ENCODE results near the gene LMOD2.

The LMOD2 gene

DNA sequence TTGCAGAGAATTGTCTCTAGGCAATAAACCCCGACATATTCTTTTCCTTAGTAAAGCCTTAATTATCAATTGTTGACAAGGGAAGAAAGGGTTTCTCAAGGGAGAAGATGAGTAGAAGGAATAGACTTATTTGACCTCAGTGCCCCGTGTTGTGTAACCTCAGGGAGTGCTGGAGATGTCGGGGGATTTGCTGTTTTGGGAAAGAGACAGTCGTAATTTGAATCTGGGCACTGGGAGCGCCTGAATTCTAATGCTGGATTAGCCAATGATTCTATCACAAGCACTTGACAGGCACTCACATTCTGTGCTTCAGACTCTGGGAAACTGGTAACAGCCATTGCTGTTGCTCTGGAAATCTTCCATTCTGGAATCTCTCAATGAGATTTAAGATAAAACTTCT lies 13.8 kb upstream of the LMOD2 start:
- DNase-seq: no peak

DNA sequence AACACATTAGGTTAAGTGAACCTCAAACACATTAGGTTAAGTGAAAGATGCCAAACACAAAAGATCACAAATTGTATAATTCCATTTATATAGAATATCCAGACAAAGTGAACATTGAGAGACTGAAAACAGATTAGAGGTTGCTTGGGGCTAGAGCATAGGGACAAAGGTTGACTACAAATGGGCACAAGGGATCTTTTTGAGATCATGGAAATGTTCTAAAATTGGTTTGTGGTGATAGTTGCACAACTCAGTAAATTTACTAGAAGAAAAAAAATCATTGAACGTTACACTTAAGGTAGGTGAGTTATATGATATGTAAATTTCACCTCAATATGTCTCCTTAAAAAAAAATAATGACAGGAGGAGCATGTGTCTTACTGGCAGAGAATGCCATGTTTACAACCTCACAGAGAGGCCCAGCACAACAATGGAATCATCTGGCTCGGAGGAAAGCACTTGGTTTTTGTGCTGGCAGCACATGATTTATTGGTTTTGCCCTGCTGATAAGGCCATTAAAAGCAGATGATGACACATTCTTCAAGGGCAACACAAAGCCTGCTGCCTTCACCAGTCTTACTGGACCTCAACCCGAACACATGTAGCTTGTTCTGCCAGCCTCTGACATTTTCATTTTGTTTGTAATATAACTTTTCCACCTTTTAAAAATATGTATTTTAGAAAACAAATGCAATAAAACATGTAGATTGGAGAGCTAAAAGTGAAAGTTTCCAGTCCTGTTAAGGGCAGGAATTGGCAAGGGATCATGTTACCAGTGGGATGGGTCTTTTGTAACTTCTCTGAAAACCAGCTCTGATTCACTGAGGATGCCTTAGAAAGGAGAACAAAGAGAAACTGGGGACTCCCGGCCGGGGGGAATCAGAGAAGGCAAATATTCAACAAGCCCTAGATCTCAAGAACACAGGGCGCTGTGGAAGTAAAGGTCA lies 11.9 kb upstream of the LMOD2 start:
- no peak for DNase-seq

DNA sequence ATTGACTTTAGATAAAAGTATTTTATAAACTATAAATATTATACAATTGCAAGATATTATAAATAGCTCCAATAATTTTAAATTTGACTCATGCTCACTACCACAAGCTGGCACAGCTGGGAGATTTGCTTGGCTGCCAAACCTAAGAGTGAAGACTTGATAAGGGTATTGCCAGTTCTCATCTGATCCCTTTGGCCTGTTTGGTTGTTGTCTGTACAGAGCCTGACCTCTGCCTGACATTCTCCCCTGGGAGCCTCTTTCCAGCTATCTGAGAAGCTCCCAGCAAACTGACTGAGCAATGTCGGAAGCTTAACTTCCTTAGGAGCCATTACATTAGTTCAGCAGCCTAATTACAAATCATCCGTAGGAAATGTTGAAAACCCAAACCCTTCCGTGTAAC lies 10.2 kb upstream of the LMOD2 start:
- DNase-seq: no peak

DNA sequence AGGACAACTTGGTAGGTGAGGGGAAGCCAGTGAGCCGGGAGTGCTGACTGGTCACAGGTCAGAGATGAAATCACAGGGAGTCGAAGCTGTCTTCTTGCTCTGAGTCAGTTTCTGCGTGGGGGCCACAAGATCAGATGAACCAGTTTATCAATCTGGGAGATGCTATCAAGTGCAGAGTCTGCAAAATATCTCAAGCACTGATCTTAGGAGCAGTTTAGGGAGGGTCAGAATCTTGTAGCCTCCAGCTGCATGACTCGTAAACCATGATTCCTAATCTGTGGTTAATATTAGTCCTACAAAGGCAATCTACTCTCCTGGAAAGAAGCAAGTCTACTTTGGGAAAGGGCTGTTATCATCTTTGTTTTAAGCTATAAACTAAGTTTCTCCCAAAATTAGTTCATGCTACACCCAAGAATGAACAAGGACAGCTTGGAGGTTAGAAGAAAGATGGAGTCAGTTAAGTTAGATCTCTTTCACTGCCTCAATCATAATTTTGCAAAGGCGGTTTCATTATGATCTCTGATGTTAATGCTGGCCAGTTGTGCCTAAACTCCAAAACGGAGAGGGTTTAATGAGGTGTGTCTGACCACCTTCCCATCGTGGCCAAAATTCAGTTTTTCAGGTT lies 8.4 kb upstream of the LMOD2 start:
- DNase-seq: no peak

DNA sequence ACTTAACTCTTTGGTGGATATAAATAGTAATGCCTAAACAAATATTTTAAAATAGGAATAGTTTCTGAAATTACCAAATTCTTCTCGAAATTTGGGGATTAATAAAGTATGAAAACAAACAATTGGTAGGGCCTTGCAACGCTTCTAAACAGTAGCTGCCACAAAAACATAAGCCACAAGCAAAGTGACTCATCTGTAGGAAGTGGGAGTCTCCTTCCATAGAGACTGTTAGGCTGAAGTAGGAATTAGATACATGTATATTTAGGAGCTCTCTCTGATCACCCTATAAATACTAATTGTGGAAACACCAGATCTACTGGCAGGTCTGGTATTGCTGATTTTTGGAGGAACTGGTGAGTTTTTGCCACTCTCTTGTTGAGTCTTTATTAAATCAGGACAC lies 5.7 kb upstream of the LMOD2 start:
- no peak for DNase-seq

DNA sequence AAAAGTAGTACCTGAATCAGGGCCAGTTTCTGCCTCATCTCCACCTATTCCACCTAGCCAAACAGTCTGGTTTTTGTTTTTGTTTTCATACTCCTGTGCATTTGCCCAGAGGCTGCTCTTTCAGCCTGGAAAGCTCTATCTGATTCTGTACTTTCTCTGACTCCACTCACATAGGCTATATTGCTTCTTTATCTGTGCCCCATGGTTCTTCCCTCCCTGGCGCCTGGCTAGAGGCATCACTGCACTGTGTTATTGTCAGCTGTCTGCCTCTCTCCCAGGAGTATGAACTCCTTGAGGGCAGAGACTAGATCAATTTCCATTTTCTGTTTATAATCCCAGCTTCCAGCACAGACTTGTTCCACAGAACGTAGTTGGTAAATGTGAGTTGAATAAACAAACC lies 5.1 kb upstream of the LMOD2 start:
- DNase-seq: no peak

DNA sequence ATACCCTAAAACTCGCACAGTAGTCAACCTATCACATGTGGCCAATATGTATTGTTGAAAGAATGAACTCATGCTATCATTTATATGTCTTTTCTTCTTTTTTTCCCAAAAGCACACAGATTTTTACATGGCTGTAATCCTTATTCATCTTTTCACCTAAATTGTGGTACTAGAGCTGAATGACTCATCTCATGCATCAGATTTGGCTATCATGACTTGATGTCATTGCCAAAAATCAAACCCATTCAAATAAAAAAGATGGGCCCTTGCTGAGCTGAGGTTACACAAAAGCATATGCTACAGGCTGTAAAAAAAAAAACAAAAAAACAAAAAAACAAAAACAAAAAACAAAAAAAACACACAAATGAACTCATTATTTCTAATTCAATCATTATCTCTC lies 3.3 kb upstream of the LMOD2 start:
- DNase-seq: no peak

DNA sequence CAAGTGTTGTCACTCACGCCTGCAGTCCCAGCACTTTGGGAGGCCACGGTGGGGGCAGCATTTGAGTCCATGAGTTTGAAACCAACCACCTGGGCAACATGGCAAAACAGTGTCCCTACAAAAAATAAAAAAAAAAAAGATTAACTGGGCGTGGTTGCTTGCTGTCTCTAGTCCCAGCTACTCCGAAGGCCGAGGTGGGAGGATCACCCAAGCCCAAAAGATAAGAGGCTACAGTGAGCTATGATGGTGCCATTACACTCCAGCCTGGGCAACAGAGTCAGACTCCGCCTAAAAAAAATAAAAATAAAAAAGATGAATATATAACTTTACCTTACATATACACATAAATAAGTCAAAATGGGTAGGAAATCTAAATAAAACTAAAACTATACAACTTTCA lies 2.5 kb upstream of the LMOD2 start:
- DNase-seq: no peak

DNA sequence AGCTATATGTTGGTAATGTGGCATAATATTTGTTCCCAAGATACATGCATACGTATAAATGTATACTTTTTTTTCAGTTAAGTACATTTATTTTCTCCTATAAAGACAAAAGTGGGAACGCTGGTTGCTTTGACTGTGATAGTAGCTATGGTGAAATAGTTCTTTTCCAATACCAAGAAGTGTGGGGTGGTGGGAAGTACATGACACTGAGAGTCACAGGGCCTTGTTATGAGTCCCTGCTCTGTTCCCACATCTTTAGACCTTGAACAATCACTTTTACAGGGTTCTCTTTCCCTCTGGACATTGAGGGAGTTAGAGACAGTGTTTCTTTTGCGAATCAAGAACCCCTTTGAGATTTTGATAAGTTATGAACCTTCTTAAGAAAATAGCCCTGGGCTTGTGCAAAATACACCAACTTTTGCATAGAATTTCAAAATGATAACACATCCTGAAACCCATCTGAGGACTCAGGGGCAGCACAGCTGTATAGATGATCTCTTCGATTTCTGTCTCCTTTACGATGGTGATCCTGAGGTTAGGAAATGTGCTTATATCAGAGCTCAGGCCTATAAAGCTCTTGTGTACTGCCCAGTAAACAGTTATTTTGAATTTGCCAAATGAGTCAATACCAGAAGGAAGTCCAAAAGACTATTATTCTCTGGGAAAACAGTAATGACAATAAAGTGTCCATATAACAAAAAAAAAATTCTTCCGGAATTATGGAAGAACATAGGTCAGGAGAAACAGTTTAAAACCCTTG lies 1.1 kb downstream of the LMOD2 start:
- DNase-seq: no peak

DNA sequence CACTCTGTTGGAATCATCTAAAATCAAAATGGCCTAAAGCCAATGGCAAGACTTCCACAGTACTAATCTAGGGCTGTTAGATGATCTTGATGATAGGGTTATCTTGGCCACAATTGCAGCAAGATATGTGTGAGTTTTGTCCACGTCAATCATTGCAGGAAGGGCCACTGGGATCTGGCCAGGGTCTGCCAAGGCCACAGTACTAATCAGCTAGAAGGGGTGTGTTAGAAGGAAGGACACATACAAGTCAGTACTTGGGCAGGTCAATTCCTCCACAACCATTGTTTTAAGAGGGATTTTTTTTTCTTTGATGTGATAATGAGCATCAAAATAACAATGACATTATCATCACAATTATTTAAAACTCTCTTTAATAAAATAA lies 1.6 kb downstream of the LMOD2 start:
- no peak for DNase-seq

DNA sequence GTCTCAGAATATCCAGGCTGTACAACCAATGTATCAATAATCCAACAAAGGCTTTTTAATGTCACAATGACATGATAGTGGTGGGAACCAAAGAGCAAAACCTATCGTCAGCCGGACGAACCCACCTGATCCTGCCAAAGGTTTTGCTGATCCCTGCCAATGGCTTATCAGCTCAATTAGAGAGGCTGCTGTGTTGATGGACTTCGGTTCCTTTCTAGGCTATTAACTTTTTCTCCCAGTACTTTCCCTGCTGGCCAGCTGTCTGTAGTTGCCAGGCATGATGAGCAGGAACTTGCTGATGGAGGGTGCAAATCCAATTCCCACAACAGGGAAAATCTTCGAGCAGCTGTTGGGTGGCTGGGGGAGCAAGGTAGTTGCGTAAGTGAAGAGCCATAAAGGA lies 2.4 kb downstream of the LMOD2 start:
- no peak for DNase-seq

DNA sequence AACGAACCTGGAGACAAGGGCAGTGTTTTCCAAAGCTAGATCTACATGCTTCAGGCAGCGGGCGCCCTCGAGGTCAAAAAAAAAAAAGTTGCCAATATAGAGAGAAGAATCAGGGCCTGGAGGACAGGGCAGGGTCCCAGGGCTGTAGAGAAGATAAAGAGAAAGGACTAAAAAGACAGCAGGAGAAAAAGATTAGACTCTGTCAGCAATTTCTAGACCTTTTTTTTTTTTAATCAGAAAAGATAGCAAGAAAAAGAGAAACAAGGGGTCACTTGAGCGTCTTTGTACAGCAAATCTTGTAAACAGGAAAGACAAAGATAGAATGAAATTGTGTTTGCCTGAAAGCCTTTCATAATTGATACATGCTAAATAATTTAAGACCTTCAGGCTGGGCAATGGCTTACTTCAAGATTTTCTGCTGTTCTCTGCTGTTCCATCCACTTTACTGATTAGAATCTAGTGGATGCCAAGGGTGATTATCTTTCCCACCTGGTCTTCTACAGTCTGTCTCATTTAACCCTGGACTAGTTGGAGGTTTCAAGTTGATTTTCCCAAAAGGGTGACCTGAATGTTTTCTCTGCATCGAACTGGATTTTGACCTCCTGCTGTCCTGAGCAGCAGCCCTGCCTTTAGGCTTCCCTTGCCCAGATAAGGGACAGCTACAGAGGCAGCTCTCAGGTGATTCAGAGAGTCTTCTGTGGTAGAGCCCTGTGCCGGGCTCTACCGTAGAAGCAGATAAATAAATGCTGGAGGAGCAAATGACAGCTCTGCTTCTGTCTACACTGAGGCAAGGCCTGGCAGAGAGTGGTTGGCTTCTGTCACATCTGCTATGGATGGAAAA lies 5.1 kb downstream of the LMOD2 start:
- DNase-seq: no peak

DNA sequence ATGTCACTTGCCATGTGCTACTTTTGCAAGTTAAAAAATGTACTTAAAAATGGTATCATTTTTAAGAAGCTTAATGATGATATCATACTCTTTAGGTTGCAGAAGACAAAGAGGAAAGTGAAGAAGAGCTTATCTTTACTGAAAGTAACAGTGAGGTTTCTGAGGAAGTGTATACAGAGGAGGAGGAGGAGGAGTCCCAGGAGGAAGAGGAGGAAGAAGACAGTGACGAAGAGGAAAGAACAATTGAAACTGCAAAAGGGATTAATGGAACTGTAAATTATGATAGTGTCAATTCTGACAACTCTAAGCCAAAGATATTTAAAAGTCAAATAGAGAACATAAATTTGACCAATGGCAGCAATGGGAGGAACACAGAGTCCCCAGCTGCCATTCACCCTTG lies 6.1 kb downstream of the LMOD2 start:
- DNase-seq: no peak

DNA sequence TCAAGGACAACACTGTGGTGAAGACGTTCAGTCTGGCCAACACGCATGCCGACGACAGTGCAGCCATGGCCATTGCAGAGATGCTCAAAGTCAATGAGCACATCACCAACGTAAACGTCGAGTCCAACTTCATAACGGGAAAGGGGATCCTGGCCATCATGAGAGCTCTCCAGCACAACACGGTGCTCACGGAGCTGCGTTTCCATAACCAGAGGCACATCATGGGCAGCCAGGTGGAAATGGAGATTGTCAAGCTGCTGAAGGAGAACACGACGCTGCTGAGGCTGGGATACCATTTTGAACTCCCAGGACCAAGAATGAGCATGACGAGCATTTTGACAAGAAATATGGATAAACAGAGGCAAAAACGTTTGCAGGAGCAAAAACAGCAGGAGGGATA lies 6.6 kb downstream of the LMOD2 start:
- no peak for DNase-seq

DNA sequence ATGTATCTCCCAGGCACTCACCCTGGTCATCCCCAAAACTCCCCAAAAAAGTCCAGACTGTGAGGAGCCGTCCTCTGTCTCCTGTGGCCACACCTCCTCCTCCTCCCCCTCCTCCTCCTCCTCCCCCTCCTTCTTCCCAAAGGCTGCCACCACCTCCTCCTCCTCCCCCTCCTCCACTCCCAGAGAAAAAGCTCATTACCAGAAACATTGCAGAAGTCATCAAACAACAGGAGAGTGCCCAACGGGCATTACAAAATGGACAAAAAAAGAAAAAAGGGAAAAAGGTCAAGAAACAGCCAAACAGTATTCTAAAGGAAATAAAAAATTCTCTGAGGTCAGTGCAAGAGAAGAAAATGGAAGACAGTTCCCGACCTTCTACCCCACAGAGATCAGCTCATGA lies 7.1 kb downstream of the LMOD2 start:
- no peak for DNase-seq

DNA sequence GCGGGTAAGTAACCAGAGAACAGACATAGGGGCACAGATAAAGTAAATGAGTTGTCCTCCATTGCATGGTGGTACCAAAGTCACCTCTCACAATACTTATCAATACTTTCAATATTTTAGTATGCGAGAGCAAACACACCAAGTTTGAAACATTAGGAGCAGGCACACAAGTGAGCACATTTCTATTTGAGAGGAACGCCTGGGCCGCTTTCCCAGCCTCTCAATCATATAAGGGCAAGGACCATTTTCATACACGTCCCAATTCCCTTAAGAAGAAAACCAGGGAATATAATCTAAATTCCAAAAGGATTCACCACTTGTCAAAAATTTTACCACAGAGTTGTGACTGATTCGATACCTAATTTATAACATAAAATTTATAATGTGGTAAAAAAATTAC lies 7.5 kb downstream of the LMOD2 start:
- DNase-seq: no peak

DNA sequence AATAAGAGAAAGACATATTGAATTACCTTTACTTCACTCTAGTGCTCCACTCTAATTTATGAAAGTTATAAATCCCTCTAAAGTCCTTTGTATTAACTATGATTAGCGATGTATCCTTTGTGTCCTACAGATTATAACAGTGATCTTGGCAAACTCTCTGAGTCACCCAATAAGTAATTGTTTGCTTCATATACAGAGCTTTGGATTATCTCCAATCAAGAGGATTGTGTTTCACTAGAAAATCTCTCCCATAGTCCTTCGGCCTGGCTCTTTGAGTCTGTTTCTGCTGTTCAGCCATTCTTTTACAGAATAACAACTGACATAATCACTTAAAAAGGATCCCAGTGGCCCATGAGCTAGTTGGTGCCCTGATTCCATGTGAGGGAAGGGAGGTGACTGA lies 9.5 kb downstream of the LMOD2 start:
- no peak for DNase-seq

DNA sequence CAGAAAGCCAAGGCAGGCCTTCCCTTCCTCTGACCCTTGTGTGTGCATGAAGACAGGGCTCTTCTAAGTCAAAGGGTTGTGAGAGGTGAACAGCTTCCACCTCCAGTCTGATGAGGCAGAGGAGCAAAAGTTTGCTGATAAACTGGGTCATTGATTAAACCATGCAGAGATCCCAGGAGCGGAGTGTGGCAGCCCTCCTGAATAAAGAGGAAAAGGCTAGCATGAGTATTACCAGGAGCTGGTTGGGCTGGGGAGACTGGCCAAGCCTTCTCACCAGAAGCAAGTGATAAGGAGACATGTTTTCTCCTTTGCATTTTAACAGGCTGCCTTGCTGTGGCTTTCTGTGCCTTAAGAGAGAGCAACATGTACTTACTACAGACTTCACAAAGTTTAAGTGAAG lies 10.2 kb downstream of the LMOD2 start:
- no peak for DNase-seq

DNA sequence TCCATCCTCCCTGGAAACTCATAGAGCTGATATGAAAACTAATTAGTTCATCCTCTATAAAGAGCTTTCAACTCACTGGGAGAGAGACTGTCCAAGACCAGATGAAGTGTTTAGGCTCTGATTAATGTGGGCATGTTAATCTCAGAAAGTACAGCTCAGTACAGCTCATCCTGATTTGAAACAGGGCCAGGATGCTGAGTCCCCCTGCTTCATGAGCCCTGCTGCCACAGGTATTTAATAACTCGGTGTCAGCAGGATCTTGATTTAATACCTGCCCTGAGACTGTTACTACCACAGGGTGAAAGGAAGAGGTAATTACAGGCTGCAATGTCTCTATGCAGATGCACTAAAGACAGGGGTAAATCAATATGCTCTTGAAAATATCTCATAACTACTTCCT lies 10.8 kb downstream of the LMOD2 start:
- no peak for DNase-seq

DNA sequence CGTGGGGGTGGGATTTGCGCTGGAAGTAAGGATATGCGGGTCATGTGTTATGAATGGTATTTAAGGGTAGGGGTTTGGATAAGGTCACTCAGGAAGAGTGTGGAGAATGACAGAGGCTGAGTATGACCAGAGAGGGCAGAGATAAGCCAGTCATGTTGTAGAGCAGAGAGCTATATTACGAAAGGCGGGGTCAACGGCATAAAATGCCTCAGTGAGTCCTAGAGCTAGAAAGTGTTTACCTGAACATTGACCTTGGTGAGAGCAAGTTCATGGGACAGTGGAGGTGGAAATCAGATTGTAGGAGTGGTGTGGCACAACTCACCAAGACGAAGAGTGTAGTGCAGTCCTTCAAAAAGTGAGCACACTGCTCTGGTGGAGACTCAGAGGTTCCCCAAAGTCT lies 13.8 kb downstream of the LMOD2 start:
- no peak for DNase-seq

DNA sequence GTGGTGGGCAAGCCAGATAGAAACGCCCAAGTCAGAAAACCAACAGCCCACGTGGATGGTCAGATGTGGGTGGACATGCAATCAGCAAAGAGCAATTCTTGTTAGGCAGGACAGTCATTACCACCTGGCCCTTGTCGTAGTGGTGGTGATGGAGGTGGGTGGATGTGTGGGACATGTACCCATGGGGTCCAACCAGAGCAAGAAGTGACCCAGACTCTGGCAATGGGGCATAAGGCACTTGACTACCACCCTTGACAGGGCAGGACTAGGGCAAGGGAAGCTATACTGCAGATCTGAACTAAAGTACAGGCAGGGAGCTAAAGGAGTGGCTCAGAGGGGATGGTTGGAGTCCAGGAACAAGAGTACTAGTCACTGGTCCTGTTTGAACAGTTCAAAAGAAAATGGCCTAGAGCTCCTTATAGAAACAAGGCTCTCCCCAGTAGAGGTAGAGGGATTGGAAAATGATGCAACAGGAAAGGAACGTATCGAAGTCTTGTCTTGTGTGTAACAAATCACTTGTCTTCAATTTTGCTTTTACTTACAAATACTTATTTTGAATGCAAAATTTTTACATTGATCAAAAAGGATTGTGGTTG lies 17.6 kb downstream of the LMOD2 start:
- no peak for DNase-seq

DNA sequence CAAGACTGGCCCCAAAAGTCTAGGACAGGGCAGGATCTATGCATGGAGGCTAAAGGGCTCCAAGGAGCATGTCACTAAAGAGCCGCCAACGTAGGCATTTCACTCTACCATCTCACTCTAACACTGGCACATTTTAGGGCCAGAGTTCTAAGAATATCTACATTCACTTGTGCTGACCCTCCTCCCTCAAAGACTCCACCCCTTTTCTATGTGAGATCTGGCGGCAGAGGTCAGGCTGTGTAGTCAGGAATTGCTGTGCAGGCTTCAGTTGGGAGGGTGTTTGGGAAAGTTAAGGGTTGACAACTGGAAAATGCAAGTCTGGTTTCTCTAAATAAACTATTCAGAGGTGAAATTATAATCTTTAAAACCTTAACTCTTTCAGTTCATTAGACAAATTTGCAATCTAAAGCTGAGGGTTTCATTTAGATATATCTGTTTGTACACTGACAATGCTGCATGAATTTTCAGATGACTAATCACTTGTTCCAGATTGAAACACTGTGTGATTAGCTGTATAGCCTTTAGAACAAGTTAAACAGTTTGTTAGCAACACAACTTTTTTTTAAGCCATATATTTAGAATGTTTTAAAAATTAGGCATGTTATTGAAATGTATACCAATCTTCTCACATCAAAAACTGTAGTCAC lies 18.2 kb downstream of the LMOD2 start:
- DNase-seq: no peak

All from activated CD4-positive, alpha-beta T cell treated with anti-CD3 and anti-CD28 coated beads for 4 hours (primary cell).